Glutamatergic neuron (in vitro differentiated cells): ENCODE data around the gene ITPKB. TPM values are rescaled to one million over a fixed set of nuclear protein-coding genes. Genes with fewer than 3 reads are reported as not detected.

Source experiments
- DNase-seq: peaks from one replicate; pipeline ENCODE4 v3.0.0; 2022
- H3K27ac Mint-ChIP-seq: one replicate; pipeline ENCODE4 v1.8.0; 2020; ENCODE audit warnings: mild to moderate bottlenecking, mixed read lengths, inconsistent platforms; ENCODE audit not compliant: unreplicated experiment
- H3K27me3 Mint-ChIP-seq: one replicate; pipeline ENCODE4 v1.8.0; 2020; ENCODE audit warnings: mild to moderate bottlenecking, moderate library complexity, mixed read lengths, inconsistent platforms; ENCODE audit not compliant: unreplicated experiment
- H3K36me3 Mint-ChIP-seq: one replicate; pipeline ENCODE4 v1.8.0; 2020; ENCODE audit warnings: mild to moderate bottlenecking, mixed read lengths, inconsistent platforms; ENCODE audit not compliant: unreplicated experiment
- H3K4me1 Mint-ChIP-seq: one replicate; pipeline ENCODE4 v1.8.0; 2020; ENCODE audit warnings: mild to moderate bottlenecking, low read depth, mixed read lengths, inconsistent platforms; ENCODE audit not compliant: unreplicated experiment
- H3K4me3 Mint-ChIP-seq: one replicate; pipeline ENCODE4 v1.8.0; 2020; ENCODE audit warnings: mild to moderate bottlenecking, mixed read lengths, inconsistent platforms; ENCODE audit not compliant: unreplicated experiment
- H3K9me3 Mint-ChIP-seq: one replicate; pipeline ENCODE4 v1.8.0; 2020; ENCODE audit warnings: mild to moderate bottlenecking, moderate library complexity, mixed read lengths, inconsistent platforms; ENCODE audit not compliant: unreplicated experiment
- total RNA-seq: library from RNA; stranded (reverse); fragmentation: NEBNext Ultra II Directional; extraction: Animal tissue kit (Norgen Biotek cat#: 25700); gene quantifications from one replicate; pipeline ENCODE4 v1.2.1, GENCODE V29; 2021; ENCODE audit not compliant: unreplicated experiment
- TF ChIP-seq, protein P1 (sequence below): fragments of 200-600 bp; sonication (generic); IDR thresholded peaks from one replicate; pipeline ENCODE4 v1.5.0; 2021; ENCODE audit not compliant: partially characterized antibody, unreplicated experiment

Gene ITPKB
- total RNA-seq, 1 donor from 2014 or later: 0.34 TPM

DNA sequence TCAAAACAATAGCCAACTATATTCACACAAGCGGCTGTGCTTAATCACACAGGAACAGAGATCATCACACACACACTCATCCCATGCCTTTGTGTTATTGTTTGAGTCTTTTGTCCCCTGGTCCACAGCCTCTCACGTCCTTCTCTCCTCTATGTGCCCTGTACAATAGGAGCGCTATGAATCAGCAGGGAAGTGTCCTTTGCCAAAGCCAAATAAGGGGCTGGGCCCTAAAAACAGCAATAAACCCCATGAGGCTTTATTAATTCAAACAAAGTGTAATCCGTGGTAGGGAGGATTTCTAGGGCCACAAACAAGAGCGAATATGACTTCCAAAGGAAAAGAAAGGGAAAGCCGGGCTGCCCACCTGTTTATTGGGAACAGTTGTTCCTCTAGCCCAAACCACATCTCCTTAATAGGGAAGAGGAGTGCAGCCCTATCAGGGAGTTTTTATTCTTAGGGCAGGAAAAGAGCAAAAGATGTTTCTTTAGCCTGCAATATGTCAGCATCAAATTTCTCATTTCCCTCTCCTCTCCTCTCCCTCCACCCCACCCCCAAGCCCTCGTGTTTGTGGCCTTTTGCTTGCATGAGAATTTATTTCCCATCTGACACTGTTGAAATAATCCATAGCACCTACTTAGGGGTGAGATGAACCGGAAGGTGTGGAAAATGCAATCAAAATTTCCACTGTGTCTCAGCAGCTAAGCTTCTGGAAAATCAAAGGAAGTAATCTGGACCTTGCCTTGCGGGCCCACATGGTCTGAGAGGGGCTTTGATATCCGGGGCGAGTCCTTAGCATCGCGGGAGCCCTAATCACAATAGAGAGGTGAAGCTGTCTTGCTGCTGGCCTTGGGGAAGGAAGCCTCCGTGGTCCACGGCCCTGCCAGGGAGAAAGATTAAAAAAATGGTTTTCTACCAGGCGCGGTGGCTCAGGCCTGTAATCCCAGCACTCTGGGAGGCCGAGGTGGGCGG, 45.3 kb upstream of the ITPKB start:
- Mint-ChIP-seq H3K36me3 (no peaks in the 10 kb centered on the region), H3K9me3 (peaks cover 4% of the 10 kb centered on the region), H3K4me1 (peaks cover 5% of the 10 kb centered on the region), H3K27me3 (peaks cover 4% of the 10 kb centered on the region), H3K4me3 (no peak overlapping the region), H3K27ac (no peak overlapping the region)
- TF ChIP-seq, protein P1, sequence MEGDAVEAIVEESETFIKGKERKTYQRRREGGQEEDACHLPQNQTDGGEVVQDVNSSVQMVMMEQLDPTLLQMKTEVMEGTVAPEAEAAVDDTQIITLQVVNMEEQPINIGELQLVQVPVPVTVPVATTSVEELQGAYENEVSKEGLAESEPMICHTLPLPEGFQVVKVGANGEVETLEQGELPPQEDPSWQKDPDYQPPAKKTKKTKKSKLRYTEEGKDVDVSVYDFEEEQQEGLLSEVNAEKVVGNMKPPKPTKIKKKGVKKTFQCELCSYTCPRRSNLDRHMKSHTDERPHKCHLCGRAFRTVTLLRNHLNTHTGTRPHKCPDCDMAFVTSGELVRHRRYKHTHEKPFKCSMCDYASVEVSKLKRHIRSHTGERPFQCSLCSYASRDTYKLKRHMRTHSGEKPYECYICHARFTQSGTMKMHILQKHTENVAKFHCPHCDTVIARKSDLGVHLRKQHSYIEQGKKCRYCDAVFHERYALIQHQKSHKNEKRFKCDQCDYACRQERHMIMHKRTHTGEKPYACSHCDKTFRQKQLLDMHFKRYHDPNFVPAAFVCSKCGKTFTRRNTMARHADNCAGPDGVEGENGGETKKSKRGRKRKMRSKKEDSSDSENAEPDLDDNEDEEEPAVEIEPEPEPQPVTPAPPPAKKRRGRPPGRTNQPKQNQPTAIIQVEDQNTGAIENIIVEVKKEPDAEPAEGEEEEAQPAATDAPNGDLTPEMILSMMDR: no peak
- DNase-seq: no peak

- H3K4me3 Mint-ChIP-seq: no peak overlapping the region
- no peaks in the 10 kb centered on the region for H3K36me3 Mint-ChIP-seq
- peaks cover 5% of the 10 kb centered on the region for H3K9me3 Mint-ChIP-seq
- no peak for DNase-seq
- no peak overlapping the region for H3K27ac Mint-ChIP-seq
- TF ChIP-seq, protein P1: no peak
- H3K4me1 Mint-ChIP-seq: peaks cover 7% of the 10 kb centered on the region
- peaks cover 4% of the 10 kb centered on the region for H3K27me3 Mint-ChIP-seq
Measured at GRCh38 chr1:226782845-226783601, 43.9 kb upstream of the ITPKB start.

- no peak for DNase-seq
- TF ChIP-seq, protein P1: no peak
- Mint-ChIP-seq H3K36me3 (no peaks in the 10 kb centered on the region), H3K27ac (no peak overlapping the region), H3K9me3 (peaks cover 5% of the 10 kb centered on the region), H3K4me3 (no peak overlapping the region), H3K27me3 (peaks cover 4% of the 10 kb centered on the region), H3K4me1 (peaks cover 7% of the 10 kb centered on the region)
Measured at GRCh38 chr1:226781937-226782609, 43.0 kb upstream of the ITPKB start.

DNA sequence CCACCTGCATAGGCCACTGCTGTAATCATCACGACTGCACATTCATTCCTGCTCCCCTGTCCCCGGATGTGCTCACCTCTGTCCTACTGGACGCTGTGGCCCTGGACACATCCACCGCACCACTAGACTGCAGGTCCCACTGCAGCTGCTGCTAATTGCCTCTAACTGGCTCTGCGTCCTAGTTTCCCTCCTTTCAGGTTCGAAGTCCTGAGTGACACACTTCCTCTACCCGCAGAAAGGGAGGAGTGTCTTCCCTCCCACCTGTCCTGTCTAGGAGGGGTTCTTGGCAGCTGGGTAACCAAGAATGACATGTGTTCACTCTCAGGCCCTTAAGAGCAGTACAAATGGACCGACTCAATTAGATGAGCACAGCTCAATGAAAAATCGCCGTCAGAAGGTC, 40.5 kb upstream of the ITPKB start:
- Mint-ChIP-seq H3K27ac (peak overlapping the region; percentile 63), H3K4me3 (peak overlapping the region; percentile 37), H3K9me3 (peaks cover 5% of the 10 kb centered on the region), H3K27me3 (peaks cover 5% of the 10 kb centered on the region), H3K4me1 (peaks cover 7% of the 10 kb centered on the region), H3K36me3 (no peaks in the 10 kb centered on the region)
- TF ChIP-seq, protein P1: no peak
- DNase-seq: peak; percentile 24
